Hepatic stellate cell (primary cell): ENCODE results near the gene INPP5E.
A peak's percentile ranks its signal among the peaks of the same experiment; 100 is the strongest.

ENCODE experiments used
- DNase-seq: peaks from one replicate; pipeline ENCODE4 v3.0.0; 2011; ENCODE audit warnings: low spot score

Gene INPP5E

DNA sequence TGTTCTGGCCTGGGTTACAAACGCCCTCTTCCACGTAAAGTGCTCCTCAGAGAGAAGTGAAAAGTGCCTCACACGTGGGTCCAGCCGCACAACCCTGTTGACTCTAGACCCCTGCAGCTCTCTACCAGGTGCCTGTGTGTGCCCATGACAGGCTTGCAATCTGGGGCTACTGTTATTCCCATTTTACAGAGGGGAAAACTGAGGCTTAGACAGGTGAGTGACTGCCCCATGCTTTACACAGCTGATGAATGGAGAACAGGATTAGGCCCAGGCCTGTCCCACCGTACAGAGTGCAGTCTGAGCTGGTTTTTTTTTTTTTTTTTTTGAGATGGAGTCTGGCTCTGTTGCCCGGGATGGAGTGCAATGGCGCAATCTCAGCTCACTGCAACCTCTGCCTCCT lies 6.2 kb upstream of the INPP5E start:
- no peak for DNase-seq

DNA sequence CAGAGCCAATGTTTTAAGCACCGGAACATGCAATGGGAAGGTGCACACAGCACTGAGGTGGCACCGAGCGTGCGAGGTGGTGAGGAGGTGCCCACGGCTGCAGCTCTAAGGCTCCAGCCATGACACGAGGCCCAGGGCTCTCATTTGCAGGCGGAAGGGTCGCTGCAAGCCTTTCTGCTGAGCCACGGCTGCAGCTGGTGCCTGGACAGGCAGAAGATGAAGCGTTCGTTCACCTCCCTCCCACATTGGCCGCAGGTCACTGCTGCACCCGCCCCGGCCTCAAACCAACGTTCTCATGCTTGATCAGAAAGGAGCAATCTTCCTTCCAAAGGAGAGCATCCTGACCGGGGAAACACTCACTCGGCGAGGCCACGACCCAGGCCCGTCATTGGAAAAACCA lies 4.5 kb upstream of the INPP5E start:
- no peak for DNase-seq

DNA sequence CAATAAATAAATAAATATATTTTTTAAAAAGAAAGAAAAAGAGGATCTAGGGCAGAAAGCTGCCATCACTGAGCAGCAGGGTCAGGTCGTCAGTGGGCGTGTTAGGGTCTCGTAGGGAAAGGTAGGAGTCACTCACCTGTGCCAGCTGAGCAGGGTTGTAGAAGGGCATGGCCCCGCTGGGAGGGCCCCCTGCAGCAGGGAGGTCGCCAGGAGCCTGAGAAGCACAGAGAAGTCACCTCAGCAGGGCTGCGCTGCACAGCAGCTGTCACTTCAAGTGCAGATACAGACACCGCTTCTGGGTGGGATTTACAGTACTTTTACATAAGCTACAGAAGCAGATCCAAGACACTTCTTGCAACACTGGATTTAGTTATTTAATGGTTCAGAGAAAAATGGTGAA lies 4.0 kb upstream of the INPP5E start:
- no peak for DNase-seq

DNA sequence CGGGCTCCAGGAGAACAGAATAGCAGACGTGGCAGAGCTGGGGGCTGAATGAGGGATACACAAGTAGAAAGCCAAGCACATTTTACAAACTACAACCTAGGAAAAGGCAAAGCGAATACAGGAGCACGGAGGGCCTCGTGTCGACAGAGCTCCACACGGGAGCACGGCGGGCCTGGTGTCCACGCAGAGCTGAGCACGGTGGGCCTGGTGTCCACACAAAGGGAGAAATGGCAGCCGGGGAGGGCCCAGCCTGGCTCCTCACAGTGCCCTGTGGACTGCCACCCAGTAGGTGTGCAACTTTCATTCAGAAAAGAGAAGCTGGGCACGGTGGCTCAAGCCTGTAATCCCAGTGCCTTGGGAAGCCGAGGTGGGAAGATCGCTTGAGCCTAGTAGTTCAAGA lies 3.4 kb upstream of the INPP5E start:
- DNase-seq, result no peak

DNA sequence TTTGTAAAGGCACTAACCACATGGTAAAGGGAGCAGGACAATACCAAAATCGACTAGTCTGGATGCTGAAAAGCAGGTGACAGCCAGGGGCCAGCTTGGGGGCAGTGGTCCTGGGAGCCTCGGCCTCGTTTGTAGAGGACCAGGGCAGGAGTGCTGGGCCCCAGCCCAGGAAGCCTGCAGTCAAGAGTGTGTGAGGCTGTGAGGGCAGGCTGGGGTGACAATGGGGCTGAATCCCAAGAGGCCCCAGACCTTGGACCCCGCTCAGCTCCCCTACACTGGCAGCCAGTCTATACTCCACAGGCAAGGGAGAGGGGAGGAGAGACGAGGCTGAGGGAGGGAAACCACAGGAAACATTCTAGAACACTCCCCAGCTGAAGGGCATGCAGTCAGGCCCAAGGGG lies 2.6 kb upstream of the INPP5E start:
- DNase-seq, result no peak

DNA sequence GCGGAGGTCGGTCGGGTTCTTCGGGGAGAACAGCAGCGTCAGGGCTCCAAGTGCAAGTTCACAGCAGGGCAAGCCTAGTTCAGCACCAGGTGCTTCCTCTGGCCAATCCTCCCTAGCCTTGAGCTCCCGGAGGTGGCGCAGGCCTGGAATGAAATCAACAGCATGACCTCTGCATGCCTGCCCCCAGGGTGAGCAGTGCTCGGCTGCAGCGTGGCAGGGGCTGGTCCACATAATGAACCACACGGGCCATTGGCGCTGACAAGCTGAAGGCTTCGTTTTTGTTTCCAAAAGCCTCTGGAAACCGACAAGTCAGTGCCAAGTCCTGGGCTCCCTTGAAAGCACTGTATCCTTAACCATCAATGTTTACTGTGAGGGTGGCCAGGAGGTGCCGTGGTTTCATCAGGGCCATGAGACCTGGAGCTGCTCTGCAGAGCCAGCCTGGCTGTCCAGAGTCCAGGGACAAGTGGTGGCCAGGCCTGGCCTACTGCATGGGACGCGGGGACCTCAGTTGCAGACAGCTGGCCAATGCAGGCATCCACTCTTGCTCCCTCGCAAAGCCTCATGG lies 2.1 kb upstream of the INPP5E start:
- no peak for DNase-seq

DNA sequence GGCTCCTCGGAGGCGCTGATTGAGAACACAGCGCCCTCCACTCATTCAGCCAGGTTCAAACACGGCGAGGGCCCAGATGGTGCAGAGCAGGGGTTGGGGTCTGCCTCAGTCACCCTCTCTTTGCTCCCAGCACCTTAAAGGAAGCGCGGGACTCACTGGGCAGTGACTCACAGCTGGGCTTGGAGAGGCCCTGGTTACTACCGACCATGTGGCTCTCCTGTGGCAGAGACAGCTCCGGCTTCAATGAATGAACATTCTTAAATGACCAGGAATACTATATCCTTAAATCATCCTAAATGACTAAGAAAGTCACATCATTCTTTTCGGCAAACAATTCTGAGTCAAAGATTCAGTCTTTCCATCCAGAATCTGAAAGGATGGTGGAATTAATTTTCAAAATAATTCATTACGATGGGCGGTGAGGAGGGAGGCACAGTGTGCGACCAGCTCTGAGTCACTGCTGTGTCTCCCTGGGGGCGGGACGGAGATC lies 1.6 kb upstream of the INPP5E start:
- no peak for DNase-seq

DNA sequence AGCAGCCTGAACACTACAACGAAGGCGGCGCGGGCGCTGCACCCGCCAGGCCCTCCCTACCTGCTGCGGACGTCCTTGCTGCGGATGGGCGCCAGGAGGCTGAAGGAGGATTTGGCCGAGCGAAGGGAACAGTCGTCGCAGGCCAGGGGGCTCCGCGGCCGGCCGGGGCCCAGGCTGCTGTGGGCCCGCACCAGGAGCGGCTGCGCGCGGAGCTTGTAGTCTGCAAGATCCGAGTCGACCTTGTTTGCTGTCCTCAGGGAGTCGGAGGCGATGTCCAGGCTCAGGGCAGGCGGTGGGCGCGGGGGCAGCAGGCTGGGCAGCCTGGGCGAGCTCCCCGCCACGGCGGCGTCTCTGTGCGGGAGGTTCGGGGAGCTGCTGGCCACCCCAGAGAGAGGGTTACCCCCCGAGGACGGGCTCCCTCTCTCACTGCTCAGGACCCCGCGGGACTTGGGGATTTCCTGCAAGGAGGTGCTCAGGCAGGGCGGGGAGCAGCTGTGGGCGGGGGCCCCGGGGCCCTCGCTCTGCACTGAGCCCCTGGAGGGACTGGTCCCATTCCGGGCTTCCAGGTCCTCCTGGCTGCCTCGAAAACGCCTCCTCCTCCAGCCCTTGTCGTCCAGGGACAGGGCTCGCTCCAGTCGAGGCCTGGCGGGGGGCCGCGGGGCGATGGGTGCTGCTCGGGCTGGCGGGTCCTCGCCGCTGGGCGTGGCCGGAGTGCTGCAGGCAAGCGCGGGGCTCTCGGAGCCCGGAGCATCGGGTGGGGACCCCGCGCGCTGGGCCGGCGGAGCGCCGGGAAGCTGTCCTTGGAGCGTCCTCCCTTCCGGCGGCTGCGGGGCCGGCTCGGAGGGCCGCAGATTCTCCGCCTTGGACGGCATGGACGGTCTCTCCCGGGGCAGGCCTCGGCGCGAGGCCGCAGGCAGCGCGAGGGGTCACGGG lies 831 bp downstream of the INPP5E start:
- DNase-seq, result peak; percentile 61

DNA sequence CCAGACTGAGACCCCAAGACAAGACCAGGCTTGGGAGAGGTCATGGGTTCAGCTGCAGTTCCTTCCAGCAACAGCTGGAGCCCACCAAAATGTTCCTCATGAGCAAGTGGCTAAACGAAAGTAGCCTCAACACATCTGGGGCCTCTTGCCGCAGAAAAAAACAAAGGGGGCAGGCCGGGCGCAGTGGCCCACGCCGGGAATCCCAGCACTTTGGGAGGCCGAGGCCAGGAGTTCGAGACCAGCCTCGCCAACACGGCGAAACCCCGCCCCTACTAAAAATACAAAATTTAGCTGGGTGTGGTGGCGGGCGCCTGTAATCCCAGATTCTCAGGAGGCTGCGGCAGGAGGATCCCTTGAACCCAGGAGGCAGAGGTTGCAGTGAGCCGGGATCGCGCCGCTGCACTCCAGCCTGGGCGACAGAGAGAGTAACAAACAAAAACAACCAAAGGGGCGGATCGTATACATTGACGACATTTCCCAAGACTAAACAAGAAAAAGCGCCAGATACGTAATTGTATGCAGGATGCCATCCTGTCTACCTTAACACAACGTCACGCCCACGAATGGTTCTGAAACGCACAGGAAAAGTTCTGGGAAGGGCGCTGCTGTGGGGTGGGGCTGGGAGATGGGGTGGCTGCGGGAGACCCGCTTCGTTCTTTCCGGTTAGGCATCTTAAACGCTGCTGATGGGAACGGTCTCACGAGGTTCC lies 1.7 kb downstream of the INPP5E start:
- peak; percentile 37 for DNase-seq

DNA sequence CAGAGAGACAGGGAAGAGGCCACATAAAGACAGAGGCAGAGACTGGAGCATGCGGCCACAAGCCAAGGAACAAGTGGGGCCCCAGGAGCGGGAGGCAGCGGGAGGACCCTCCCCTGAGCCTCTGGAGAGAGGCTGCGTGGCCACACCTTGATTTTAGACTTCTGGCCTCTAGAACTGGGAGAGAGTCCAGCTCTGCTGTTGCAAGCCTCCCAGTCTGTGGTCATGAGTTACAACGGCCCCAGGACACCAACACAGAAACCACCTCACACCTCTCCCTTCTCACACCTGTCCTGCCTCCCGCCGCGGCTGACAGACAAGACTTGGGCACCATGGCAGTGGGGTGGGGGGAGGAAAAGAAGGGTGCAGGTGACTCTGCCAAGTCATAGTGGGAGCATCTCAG lies 2.2 kb downstream of the INPP5E start:
- no peak for DNase-seq

DNA sequence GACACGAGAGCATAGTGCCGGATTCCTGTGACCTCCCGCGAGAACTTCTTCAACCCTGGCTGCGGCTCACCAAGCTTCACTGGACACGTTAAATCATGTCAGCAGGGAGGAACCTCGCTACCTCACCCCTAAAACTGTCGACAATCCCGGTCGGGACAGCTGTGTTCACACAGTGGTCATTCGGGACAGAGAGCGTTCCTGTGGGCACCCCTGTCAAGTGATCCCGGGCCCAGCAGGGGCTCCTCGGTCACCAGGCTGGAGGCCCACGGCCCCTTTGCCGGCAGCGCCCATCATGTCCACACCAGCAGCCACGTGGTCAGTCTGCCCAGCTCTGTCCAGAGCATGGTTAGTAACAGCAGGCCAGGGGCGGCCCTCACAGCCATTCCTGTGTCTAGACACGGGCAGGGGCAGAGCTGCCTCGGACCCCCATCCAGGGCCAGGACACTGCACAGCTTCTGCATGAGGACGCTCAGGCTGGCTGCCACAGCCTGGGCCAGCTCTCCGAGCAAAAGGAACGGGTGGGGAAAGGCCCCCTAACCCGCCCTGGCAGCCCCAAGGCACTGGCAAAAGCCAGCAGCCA lies 3.5 kb downstream of the INPP5E start:
- DNase-seq, result no peak

DNA sequence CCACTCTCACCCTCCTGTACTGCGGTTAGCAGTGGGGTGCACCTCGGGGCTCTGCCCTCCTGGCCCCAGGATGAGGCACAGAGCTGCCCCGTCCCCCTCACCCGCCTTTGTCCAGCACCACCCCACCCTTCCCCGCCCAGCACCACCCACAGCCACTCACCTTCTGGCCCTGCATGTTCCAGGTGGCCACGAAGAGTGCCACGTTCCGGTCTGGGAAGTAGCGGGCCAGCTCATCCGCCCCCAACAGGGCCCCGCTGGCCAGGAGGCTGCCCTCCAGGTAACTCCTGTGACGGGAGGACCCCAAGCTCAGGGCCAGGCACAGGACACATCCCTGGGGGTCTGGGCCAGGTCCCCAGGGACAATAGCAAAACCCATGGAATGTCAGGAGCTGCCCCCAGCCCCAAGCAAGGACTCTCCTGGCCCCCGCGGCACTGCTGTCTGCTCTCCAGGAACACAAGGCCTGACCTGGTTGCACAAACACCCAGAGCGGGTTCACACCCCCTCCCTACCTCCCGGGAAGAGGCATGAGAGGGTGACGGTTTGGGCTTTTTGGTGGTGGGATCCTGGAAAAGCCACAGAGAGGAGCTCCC lies 5.0 kb downstream of the INPP5E start:
- DNase-seq, result no peak

DNA sequence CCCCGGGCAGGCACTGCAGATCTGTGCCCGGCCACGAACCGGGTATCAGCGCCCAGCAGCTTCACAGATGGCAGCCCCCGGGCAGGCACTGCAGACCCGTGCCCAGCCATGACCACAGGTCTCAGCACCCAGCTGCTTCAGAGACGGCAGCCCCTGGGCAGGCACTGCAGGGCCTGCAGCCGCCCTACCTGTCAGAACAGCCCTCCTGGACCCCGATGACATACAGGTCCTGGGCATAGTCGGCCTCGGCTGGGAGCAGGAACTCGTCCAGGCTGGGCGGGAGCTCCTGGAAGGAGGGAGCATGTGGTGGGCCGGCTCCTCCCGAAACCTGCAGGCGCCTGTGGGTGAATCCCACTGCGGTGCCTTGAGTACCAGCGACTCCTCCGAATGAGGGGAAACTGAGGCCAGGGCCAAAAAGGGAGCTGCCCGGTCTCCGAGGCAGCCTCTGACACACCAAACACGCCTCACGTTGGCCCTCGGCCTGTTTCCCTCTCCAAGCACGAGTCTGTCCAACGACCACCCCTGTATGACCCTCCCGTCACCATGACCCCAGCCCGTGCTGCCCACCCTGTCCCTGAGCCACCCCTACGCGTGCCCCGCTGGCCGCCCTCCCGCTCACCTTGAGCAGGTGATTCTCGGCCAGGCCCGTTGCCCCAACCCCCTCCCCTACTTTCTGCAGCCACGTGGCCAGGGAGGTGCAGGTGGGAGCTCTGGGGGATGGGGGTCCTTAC lies 5.6 kb downstream of the INPP5E start:
- no peak for DNase-seq

DNA sequence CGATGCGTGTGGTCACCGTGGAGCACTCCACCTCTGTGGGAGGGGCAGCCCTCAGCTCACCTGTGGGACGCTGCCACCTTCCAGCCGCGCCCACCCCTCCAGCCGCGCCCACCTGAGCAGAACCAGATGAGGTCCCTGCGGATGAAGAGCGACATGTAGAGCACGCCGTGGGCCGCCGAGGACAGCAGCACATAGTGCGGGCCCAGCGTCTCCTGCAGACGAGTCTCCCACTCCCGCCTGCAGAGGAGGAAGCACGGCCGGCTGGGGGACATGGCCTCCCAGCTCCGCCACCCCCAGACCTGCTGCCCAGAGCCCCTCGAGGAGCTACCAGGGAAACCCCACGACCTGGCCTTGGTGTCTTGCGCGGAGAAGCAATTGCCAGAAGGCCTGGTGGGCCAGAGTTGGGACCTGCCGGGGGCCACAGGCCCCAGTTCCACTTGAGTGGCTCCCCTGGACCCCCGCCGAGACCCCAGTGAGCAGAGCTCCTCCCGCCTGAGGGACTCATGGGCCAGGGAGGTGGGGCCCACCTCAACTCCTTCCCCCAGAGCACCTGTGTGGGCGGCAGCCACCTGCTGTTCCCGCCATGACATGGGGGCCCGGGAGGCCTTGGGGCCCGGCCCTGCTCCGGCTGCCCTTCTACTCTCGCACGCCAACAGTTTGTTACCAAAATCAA lies 6.5 kb downstream of the INPP5E start:
- no peak for DNase-seq

DNA sequence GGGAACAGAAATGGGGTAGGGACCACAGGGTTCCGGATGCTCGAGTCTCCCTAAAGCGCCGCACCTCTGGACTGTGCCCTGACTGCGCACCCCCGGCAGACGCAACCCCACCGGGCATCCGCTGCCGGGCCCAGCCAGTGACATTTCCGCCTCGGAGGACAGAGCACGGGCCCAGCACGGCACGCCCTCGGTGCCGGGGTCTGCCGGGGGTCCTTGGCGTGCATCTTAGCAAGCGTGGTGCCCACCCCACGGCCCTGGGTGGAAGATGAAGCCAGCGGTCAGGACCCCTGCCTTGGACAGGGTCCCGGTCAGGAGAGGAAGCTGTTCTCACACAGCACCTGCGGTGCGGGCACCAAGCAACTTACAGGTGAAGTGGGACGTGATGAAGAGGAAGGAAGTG lies 7.1 kb downstream of the INPP5E start:
- DNase-seq, result no peak

DNA sequence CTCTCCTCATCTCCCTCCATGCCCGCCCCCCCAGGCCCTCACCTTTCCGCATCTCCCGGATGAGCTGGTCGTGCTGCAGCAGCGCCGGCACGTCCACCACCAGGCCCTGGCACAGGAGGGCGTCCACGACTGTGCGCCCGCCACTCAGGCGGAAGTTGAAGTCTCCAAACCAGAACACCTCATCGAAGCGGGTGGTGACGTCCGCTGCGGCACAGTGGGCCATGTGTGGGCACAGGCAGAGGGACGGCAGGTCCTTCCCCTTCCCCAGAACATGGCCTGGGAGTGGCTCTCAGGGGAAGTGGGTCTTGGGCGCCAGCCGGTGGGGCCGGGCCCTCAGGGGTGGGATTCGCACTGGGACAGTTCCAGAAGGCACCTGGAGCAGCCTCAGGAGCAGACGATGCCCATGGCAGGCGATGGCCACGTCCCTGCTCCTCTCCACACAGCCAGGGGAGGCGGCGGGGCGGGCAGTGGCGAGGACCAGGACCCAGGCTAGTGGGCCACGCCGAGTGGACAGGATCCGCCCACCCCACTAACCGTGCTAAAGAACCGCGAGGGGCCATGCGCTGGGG lies 7.8 kb downstream of the INPP5E start:
- DNase-seq, result no peak

DNA sequence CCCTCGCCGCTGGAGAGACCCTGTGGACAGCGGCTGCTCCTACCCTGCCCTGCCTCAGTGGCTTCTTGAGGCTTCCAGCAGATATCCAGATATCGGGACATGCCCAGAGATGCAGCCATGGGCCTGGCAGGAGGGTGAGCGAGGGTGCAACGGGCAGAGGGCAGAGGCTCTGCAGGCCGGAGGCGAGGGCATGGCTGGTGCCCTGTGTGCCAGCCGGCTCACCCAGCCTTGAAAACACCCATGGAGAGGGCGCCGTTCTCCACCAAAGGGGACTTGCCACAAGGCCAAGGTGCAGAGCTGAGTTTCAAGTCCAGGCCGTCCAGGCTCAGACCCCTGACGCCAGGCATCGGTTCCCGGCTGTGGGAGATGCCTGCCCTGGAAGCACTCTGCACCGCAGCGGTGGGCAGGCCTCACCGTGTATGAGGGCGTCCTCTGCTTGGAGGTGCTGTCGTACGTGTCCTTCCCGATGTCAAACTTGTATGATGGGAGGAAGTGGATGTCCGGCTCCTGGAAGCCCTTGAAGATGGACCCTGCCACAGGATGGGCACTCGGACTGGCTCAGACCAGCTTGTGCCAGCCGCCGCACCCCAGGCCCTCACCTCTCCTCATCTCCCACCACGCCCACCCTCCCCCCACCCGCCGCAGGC lies 8.9 kb downstream of the INPP5E start:
- DNase-seq, result no peak

DNA sequence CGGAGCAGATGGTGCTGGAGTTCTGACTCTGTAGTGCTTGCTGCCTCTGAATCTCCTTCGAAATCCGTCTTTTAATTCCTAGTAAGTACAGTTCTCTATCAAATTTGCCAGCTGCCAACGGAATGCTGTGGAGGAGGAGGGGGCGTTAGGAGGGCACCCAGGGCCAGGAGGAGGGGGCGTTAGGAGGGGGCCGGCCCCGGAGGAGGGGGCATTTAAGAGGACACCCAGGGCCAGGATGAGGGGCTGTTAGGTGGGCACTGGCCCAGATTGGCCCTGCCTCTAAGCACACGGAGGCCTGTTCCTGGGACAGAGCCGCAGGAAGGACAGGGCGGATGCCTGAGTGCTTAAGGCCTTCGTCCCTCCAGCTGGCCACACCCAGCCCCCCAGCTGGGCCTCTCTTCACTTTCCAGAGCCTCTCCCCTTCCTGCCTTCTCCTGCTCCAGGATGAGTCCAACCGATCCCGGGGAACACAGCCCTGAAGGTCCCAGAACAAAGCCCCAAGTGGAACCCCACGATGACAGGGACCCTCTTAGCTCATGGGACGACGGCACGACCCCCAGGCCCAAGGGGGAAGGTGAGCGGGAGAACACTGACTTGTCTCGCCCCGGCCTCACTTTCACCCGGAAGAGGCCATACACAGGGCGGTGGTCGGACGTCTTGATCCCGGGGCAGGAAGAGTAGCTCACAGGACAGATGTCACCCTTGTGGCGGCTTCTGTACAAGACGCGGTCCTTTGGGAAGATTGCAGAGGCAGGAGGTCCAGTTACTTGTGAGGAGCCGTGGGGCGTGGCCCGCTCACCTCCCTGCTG lies 9.8 kb downstream of the INPP5E start:
- no peak for DNase-seq

DNA sequence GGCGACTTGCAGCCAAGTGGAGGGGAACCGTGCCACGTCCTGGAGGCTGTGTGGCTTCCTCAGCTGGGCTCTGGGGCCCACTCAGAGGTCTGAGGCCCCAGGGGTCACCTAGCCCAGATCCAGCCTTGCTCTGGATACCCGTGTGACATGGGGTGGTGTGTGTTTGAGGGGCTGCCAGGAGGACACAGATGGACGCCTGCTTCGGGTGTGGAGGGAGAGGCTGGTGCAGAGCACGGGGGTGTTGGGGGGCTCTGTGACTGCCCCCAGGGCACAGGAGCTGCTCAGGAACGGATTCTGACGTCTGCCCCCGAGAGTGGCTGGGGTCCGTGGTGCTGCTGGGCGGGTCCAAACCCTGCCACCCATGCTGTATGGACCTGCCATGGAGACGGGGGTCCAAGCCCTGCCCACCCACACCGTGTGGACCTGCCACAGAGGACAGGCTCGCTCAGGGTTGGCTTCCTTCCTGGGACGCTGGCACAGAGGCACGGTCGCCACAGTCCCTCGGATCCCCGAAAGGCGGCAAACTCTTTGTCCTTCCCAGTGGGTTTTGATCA lies 10.5 kb downstream of the INPP5E start:
- DNase-seq, result no peak
